Psoas muscle (tissue), 8 donors: Measurements from ENCODE around the gene S100A16. TPM values are rescaled to one million over a fixed set of nuclear protein-coding genes. Genes with fewer than 3 reads are reported as not detected.

Experiments
- ATAC-seq, 4 donors: fragments of 200-7000 bp; cut with Tn5 transposase; one replicate each; pipeline ENCODE4 v1.9.1; 2020; ENCODE audit warnings: moderate library complexity in 3 of 4, mild to moderate bottlenecking in 2 of 4
- DNase-seq, 2 donors: peaks; one replicate each; pipeline ENCODE4 v3.0.0-alpha.2; 2020
- H3K27ac ChIP-seq: fragments of 200-600 bp; one replicate; pipeline ENCODE4 v1.8.0; 2022
- H3K27me3 ChIP-seq, 3 donors: fragments of 200-600 bp in 1 of 3; one replicate each; pipeline versions ENCODE4 v1.6.1 to v1.8.0; 2013 to 2022; ENCODE audit warnings: low read length in 2 of 3, mild to moderate bottlenecking in 2 of 3, moderate library complexity in 1 of 3; ENCODE audit not compliant: insufficient read depth in 3 of 3
- H3K36me3 ChIP-seq, 2 donors: fragments of 200-600 bp in 1 of 2; one replicate each; pipeline versions ENCODE4 v1.6.1 to v1.8.0; 2013 to 2022; ENCODE audit warnings: low read depth in 1 of 2, mild to moderate bottlenecking in 1 of 2, moderate library complexity in 1 of 2; ENCODE audit not compliant: insufficient read depth in 1 of 2
- H3K4me1 ChIP-seq: fragments of 200-600 bp; one replicate; pipeline ENCODE4 v1.8.0; 2022
- H3K4me3 ChIP-seq: fragments of 200-600 bp; one replicate; pipeline ENCODE4 v1.8.0; 2022; ENCODE audit warnings: mild to moderate bottlenecking
- H3K9me3 ChIP-seq: fragments of 200-600 bp; one replicate; pipeline ENCODE4 v1.8.0; 2022
- CTCF ChIP-seq: fragments of 200-600 bp; IDR thresholded peaks from one replicate; pipeline ENCODE4 v1.8.0; 2022; ENCODE audit warnings: antibody characterized with exemption
- WGBS, 3 donors: extraction: QIAGEN DNeasy Blood & Tissue Kit; methylation state at CpG; one replicate each; pipeline versions ENCODE4 v1.1.6 to v1.1.7; 2013; 5-methylcytosine and 5-hydroxymethylcytosine counted together
- intact Hi-C, 2 donors: fragments of 100-400 bp; cut with DNase I; formaldehyde crosslinking; loops; one replicate each; pipeline versions ENCODE4 v1.11.0 to v1.14.2; 2022
- long read RNA-seq, 2 donors: library from polyadenylated mRNA; unstranded; transcript quantifications; one replicate each; pipeline ENCODE4 v2.0.0, GENCODE V29; 2021
- polyA plus RNA-seq, 3 donors: library from polyadenylated mRNA; stranded (reverse); fragments of 200-250 nt; gene quantifications; one replicate each; pipeline ENCODE4 v1.2.3, GENCODE V29; 2013
- total RNA-seq, 4 donors: library from RNA; stranded (reverse); fragmentation: NEBNext Ultra II Directional in 2 of 4; extraction: Animal tissue kit (Norgen Biotek cat#: 25700) in 2 of 4; gene quantifications; one replicate each; pipeline versions ENCODE4 v1.2.1 to v1.2.4, GENCODE V29; 2021 to 2023
- donor health status: healthy with polysubstance abuse.
- donor health status: DM: no; HTN: no; CAD: no; lungs with moderate emphysema.
- donor health status: Bipolar disorder and iron deficiency.
- donor health status: healthy.
- donor health status: DM: yes; HTN: yes; CAD: no.
- donor health status: DM: no; HTN: no; CAD: no.
- donor health status: DM: no; HTN: no; CAD: no.
- donor health status: DM: yes; HTN: yes; CAD: no.

S100A16 gene
- total RNA-seq (10 to 100 TPM; 23.3 to 57.2 (median 38.3) TPM), polyA plus RNA-seq (100 to 1,000 TPM in 1 of 3 donors, 10 to 100 TPM in 2; 23.5 to 251 (median 38.1) TPM)
- long read RNA-seq, donor 1, transcript S100A16-204 (3 exons, 1,118 nt): major isoform, 21 of 35 reads
- long read RNA-seq, donor 1, transcript S100A16-203 (3 exons, 956 nt): minor isoform, 9 of 35 reads
- long read RNA-seq, donor 1, partial matches to known transcripts: 4 of 35 reads
- long read RNA-seq, donor 1, other reads (novel, unspliced or antisense): 1 of 35 reads
- long read RNA-seq, donor 2, transcript S100A16-203 (3 exons, 956 nt): minor isoform, 15 of 39 reads
- long read RNA-seq, donor 2, transcript S100A16-204 (3 exons, 1,118 nt): major isoform, 24 of 39 reads
- long read RNA-seq, donor 2, partial matches to known transcripts: 0 of 39 reads
- long read RNA-seq, donor 2, other reads (novel, unspliced or antisense): 0 of 39 reads

- Histone ChIP-seq H3K27ac (peak within 1 kb of the TSS; percentile 77), H3K4me1 (peaks cover 30% of the 10 kb centered on the region), H3K9me3 (no peaks in the 10 kb centered on the region), H3K36me3 (peaks cover 0 to 3% of the 10 kb centered on the region in 2 donors), H3K27me3 (no peaks in the 10 kb centered on the region), H3K4me3 (peak within 1 kb of the TSS; percentile 65)
- DNase-seq (peak; percentile 73 to 88), ATAC-seq (peak; percentile 62 to 74 (median 70))
- intact Hi-C loops: no loop called here
- WGBS, 3 donors: 31 to 35% (median 32%) methylated on average over 9 of the region's 9 CpGs
- no peak for TF ChIP-seq CTCF
These were observed at the start of gene S100A16 for GRCh38 chr1:153612755-153613331. Gene S100A16 (minus strand): TSS chr1:153613137. CDS start chr1:153608151, 4,986 bp downstream.

GRCh38 chr1:153662269-153662668 is 49.3 kb upstream of the S100A16 start:
- no peaks in the 10 kb centered on the region for H3K9me3 ChIP-seq
- H3K4me1 ChIP-seq: peaks cover 9% of the 10 kb centered on the region
- 33 to 56% (median 46%) methylated on average over 2 of the region's 2 CpGs for WGBS, 3 donors
- intact Hi-C loops: no loop called here
- no peak overlapping the region for H3K4me3 ChIP-seq
- TF ChIP-seq CTCF: no peak
- H3K27ac ChIP-seq: peak overlapping the region; percentile 17
- H3K27me3 ChIP-seq: no peaks in the 10 kb centered on the region
- peaks cover 35 to 80% of the 10 kb centered on the region in 2 donors for H3K36me3 ChIP-seq
- no peak for ATAC-seq
- no peak for DNase-seq

GRCh38 chr1:153661111-153661708 is 48.3 kb upstream of the S100A16 start:
- Histone ChIP-seq H3K27ac (no peak overlapping the region), H3K4me3 (no peak overlapping the region), H3K36me3 (peaks cover 30 to 70% of the 10 kb centered on the region in 2 donors), H3K4me1 (peaks cover 9% of the 10 kb centered on the region), H3K27me3 (no peaks in the 10 kb centered on the region), H3K9me3 (no peaks in the 10 kb centered on the region)
- no peak for TF ChIP-seq CTCF
- intact Hi-C loops: no loop called here
- 56 to 57% (median 56%) methylated on average over 9 of the region's 9 CpGs for WGBS, 3 donors
- ATAC-seq (no peak), DNase-seq (no peak)

- Histone ChIP-seq H3K4me1 (peaks cover 9% of the 10 kb centered on the region), H3K4me3 (peak overlapping the region; percentile 90), H3K27me3 (no peaks in the 10 kb centered on the region), H3K9me3 (no peaks in the 10 kb centered on the region), H3K36me3 (peaks cover 21 to 54% of the 10 kb centered on the region in 2 donors), H3K27ac (peak overlapping the region; percentile 95)
- intact Hi-C loops: no loop called here
- no peak for DNase-seq
- WGBS, 3 donors: 74 to 77% (median 76%) methylated on average over 9 of the region's 9 CpGs
- ATAC-seq: no peak
- no peak for TF ChIP-seq CTCF
These were observed 46.7 kb upstream of the S100A16 start for GRCh38 chr1:153659656-153660055.
